IMR-90 (cell line): ENCODE results near the gene RYR2. TPM values are rescaled to one million over a fixed set of nuclear protein-coding genes. Genes with fewer than 3 reads are reported as not detected.

Experiments
- ATAC-seq: fragments of 200-7000 bp; cut with Tn5 transposase; 2 replicates; pipeline ENCODE4 v1.9.1; 2020; ENCODE audit warnings: low read depth, mild to moderate bottlenecking, moderate library complexity
- BruUV-seq: library from RNA; stranded (reverse); fragments of 400-500 nt; replicated peaks from 2 replicates; lab custom pipeline; 2021; lab: Mats Ljungman, UMichigan
- CTCF ChIA-PET: fragments of 300-600 bp; formaldehyde crosslinking; extraction: SDS; loops from one replicate; lab custom pipeline; 2021; ENCODE audit warnings: antibody characterized with exemption; lab: Yijun Ruan, JAX
- POLR2A ChIA-PET: fragments of 300-600 bp; sonication (Branson Sonifier 250); formaldehyde crosslinking; loops from one replicate; lab custom pipeline; 2022; ENCODE audit warnings: antibody characterized with exemption; ENCODE audit not compliant: unreplicated experiment; lab: Charles Lee
- DNase-seq: peaks from one replicate; pipeline ENCODE4 v3.0.0; 2013
- H2AFZ ChIP-seq: replicated peaks from 2 replicates; pipeline ENCODE3; 2013; ENCODE audit warnings: low read length, mild to moderate bottlenecking; ENCODE audit not compliant: poor library complexity
- H2AK5ac ChIP-seq: 2 replicates; pipeline ENCODE4 v1.6.1; 2013; ENCODE audit warnings: low read depth, low read length, inconsistent platforms
- H2AK9ac ChIP-seq: replicated peaks from 2 replicates; pipeline ENCODE3; 2013; ENCODE audit warnings: mild to moderate bottlenecking, low read depth, low read length, moderate library complexity; ENCODE audit not compliant: poor library complexity
- H2BK120ac ChIP-seq: 2 replicates; pipeline ENCODE4 v1.6.1; 2013; ENCODE audit warnings: low read depth, low read length, inconsistent platforms
- H2BK15ac ChIP-seq: 3 replicates; pipeline ENCODE4 v1.6.1; 2013; ENCODE audit warnings: low read depth, low read length, inconsistent platforms
- H2BK20ac ChIP-seq: 2 replicates; pipeline ENCODE4 v1.6.1; 2013; ENCODE audit warnings: low read depth, mild to moderate bottlenecking, inconsistent platforms, low read length, moderate library complexity
- H2BK5ac ChIP-seq: 2 replicates; pipeline ENCODE4 v1.6.1; 2013; ENCODE audit warnings: mild to moderate bottlenecking, low read depth, low read length, inconsistent platforms; ENCODE audit not compliant: poor library complexity, severe bottlenecking
- H3K14ac ChIP-seq: replicated peaks from 2 replicates; pipeline ENCODE4 v1.6.1; 2013; ENCODE audit warnings: low read depth, low read length, inconsistent platforms
- H3K18ac ChIP-seq: 2 replicates; pipeline ENCODE4 v1.6.1; 2013; ENCODE audit warnings: low read depth, low read length, control low read depth
- H3K23ac ChIP-seq: 2 replicates; pipeline ENCODE4 v1.6.1; 2013; ENCODE audit warnings: low read depth, low read length, inconsistent platforms
- H3K27ac ChIP-seq: 2 replicates; pipeline ENCODE4 v1.5.1; 2013; ENCODE audit warnings: mild to moderate bottlenecking, control low read depth, low read length; ENCODE audit not compliant: insufficient read depth
- H3K27me3 ChIP-seq: 2 replicates; pipeline ENCODE4 v1.6.1; 2013; ENCODE audit warnings: low read length; ENCODE audit not compliant: control insufficient read depth, insufficient read depth
- H3K36me3 ChIP-seq: 2 replicates; pipeline ENCODE4 v1.6.1; 2013; ENCODE audit warnings: low read length, mixed read lengths; ENCODE audit not compliant: control insufficient read depth, insufficient read depth
- H3K4ac ChIP-seq: 2 replicates; pipeline ENCODE4 v1.6.1; 2013; ENCODE audit warnings: low read depth, low read length, inconsistent platforms
- H3K4me1 ChIP-seq: 2 replicates; pipeline ENCODE4 v1.6.1; 2013; ENCODE audit warnings: low read length, mixed read lengths; ENCODE audit not compliant: control insufficient read depth, insufficient read depth
- H3K4me2 ChIP-seq: 2 replicates; pipeline ENCODE4 v1.6.1; 2013; ENCODE audit warnings: low read depth, mild to moderate bottlenecking, control low read depth, low read length, moderate library complexity
- H3K4me3 ChIP-seq: 2 replicates; pipeline ENCODE4 v1.5.1; 2013; ENCODE audit warnings: low read depth, mild to moderate bottlenecking, control low read depth, low read length, moderate library complexity; ENCODE audit not compliant: insufficient read depth
- H3K56ac ChIP-seq: 2 replicates; pipeline ENCODE4 v1.6.1; 2013; ENCODE audit warnings: low read length, inconsistent platforms; ENCODE audit not compliant: insufficient read depth; ENCODE audit errors: extremely low read depth
- H3K79me1 ChIP-seq, 2 experiments: 2 replicates each; pipeline ENCODE4 v1.6.1; 2013; ENCODE audit warnings: low read length in 2 of 2, inconsistent platforms in 1 of 2, low read depth in 1 of 2
- H3K9ac ChIP-seq: 2 replicates; pipeline ENCODE4 v1.6.1; 2013; ENCODE audit warnings: low read depth, low read length, control low read depth
- H3K9me1 ChIP-seq: 2 replicates; pipeline ENCODE4 v1.6.1; 2013; ENCODE audit warnings: low read length, inconsistent platforms; ENCODE audit not compliant: insufficient read depth
- H3K9me3 ChIP-seq: 2 replicates; pipeline ENCODE4 v1.6.1; 2013; ENCODE audit warnings: low read length; ENCODE audit not compliant: control insufficient read depth, insufficient read depth
- H4K20me1 ChIP-seq: 2 replicates; pipeline ENCODE4 v1.6.1; 2013; ENCODE audit warnings: low read length, inconsistent platforms; ENCODE audit not compliant: insufficient read depth
- H4K5ac ChIP-seq: 2 replicates; pipeline ENCODE4 v1.6.1; 2013; ENCODE audit warnings: mild to moderate bottlenecking, low read depth, low read length, control low read depth
- H4K8ac ChIP-seq, 2 experiments: 2 replicates each; pipeline ENCODE4 v1.6.1; 2013; ENCODE audit warnings: low read depth in 2 of 2, low read length in 2 of 2, control low read depth in 1 of 2, inconsistent platforms in 1 of 2
- H4K91ac ChIP-seq: 2 replicates; pipeline ENCODE4 v1.6.1; 2013; ENCODE audit warnings: low read depth, low read length, inconsistent platforms; ENCODE audit not compliant: insufficient read depth
- BHLHE40 ChIP-seq: fragments of 150-350 bp; IDR thresholded peaks from 2 replicates; pipeline ENCODE4 v1.6.1; 2016; ENCODE audit warnings: mild to moderate bottlenecking, low read depth, low read length
- CEBPB ChIP-seq: IDR thresholded peaks from 2 replicates; pipeline ENCODE4 v1.6.1; 2012; ENCODE audit warnings: low read depth, low read length, improper control_type of control experiment
- FOS ChIP-seq: fragments of 150-350 bp; IDR thresholded peaks from 2 replicates; pipeline ENCODE4 v1.6.1; 2016; ENCODE audit warnings: low read depth, low read length
- MAFK ChIP-seq: IDR thresholded peaks from 2 replicates; pipeline ENCODE4 v1.6.1; 2012; ENCODE audit warnings: low read depth, low read length, improper control_type of control experiment
- MAZ ChIP-seq: IDR thresholded peaks from 2 replicates; pipeline ENCODE4 v1.6.1; 2012; ENCODE audit warnings: low read depth, mild to moderate bottlenecking, low read length, improper control_type of control experiment, moderate library complexity, borderline replicate concordance
- MXI1 ChIP-seq: IDR thresholded peaks from 2 replicates; pipeline ENCODE4 v1.6.1; 2012; ENCODE audit warnings: low read depth, mild to moderate bottlenecking, low read length, moderate library complexity, borderline replicate concordance
- NFE2L2 ChIP-seq: fragments of 150-350 bp; IDR thresholded peaks from 2 replicates; pipeline ENCODE4 v1.6.1; 2016; ENCODE audit warnings: low read depth, mild to moderate bottlenecking, low read length
- POLR2A ChIP-seq: IDR thresholded peaks from 2 replicates; pipeline ENCODE4 v1.6.1; 2012; ENCODE audit warnings: mild to moderate bottlenecking, low read depth, low read length
- RAD21 ChIP-seq: IDR thresholded peaks from 2 replicates; pipeline ENCODE4 v1.6.1; 2012; ENCODE audit warnings: low read length, improper control_type of control experiment
- RFX5 ChIP-seq: IDR thresholded peaks from 2 replicates; pipeline ENCODE4 v1.8.0; 2012; ENCODE audit warnings: low read depth, mild to moderate bottlenecking, low read length, moderate library complexity
- SMC3 ChIP-seq: fragments of 150-350 bp; IDR thresholded peaks from 2 replicates; pipeline ENCODE4 v1.6.1; 2016; ENCODE audit warnings: low read depth, mild to moderate bottlenecking, antibody characterized with exemption, low read length, moderate library complexity
- WGBS, 2 experiments: methylation state at CpG; one replicate each; pipeline versions ENCODE4 v1.1.5 to v1.1.7; 2013; ENCODE audit warnings: missing lambda C conversion rate in 2 of 2; ENCODE audit not compliant: insufficient read length in 1 of 2; ENCODE audit errors: extremely low coverage in 2 of 2; 5-methylcytosine and 5-hydroxymethylcytosine counted together
- dilution Hi-C: fragments of 300-500 bp; cut with HindIII; formaldehyde crosslinking; loops from one replicate; pipeline ENCODE4 v1.14.3; 2018; ENCODE audit warnings: low sequenced_read_pairs; ENCODE audit not compliant: unreplicated experiment
- in situ Hi-C: fragments of 300-500 bp; cut with MboI; formaldehyde crosslinking; loops from 3 replicates; pipeline ENCODE4 v1.14.3; 2019; ENCODE audit warnings: low sequenced_read_pairs, inconsistent platforms, mixed read lengths
- intact Hi-C: fragments of 100-400 bp; cut with micrococcal nuclease; formaldehyde crosslinking; loops from 2 replicates; pipeline ENCODE4 v1.10.0; 2022
- polyA plus RNA-seq, 3 experiments: library from polyadenylated mRNA; depleted of rRNA; stranded (reverse); fragments of >200 nt; gene quantifications; 2 replicates each; pipeline ENCODE4 v1.2.3, GENCODE V29; 2012; ENCODE audit warnings: low replicate concordance in 1 of 3
- total RNA-seq: library from RNA; depleted of rRNA; stranded (reverse); fragments of >200 nt; gene quantifications from 2 replicates; pipeline ENCODE4 v1.2.3, GENCODE V29; 2012
- TF ChIP-seq, protein P1 (sequence below): fragments of 150-350 bp; IDR thresholded peaks from 2 replicates; pipeline ENCODE4 v1.6.1; 2017; ENCODE audit warnings: mild to moderate bottlenecking, antibody characterized with exemption, low read length, low read depth

The RYR2 gene
- total and polyA plus RNA-seq, 2 of the 4 experiments (the other 2 are of a cell fraction): not detected

- Histone ChIP-seq H3K9me3 (no peaks in the 10 kb centered on the region), H2AK9ac (no peak overlapping the region), H3K27me3 (no peaks in the 10 kb centered on the region), H3K56ac (no peak overlapping the region), H3K4me2 (no peak overlapping the region), H4K20me1 (no peaks in the 10 kb centered on the region), H2AK5ac (no peak overlapping the region), H2BK20ac (no peak overlapping the region), H2AFZ (no peak overlapping the region), H3K36me3 (no peaks in the 10 kb centered on the region), H3K23ac (no peak overlapping the region), H3K4me1 (no peaks in the 10 kb centered on the region), H2BK120ac (no peak overlapping the region), H3K9me1 (no peaks in the 10 kb centered on the region), H3K4me3 (no peak overlapping the region), H3K18ac (no peak overlapping the region), H4K5ac (no peak overlapping the region), H4K8ac (no peak overlapping the region), H3K79me1 (no peaks in the 10 kb centered on the region), H2BK5ac (no peak overlapping the region), H2BK15ac (no peak overlapping the region), H3K27ac (no peak overlapping the region), H3K4ac (no peak overlapping the region), H3K14ac (no peak overlapping the region), H3K9ac (no peak overlapping the region), H4K91ac (no peak overlapping the region)
- intact Hi-C loops (no loop called here), in situ Hi-C loops (no loop called here), dilution Hi-C loops (no loop called here)
- WGBS, 2 experiments: 60% methylated on average over 2 of the region's 7 CpGs; no CpG with 5 or more reads in 1 of the 2 experiments
- BruUV-seq: no TSS peak
- ChIA-PET CTCF (no interaction called here), POLR2A (no interaction called here)
- TF ChIP-seq MAFK (no peak), MAZ (no peak), POLR2A (no peak), FOS (no peak), SMC3 (no peak), NFE2L2 (no peak), BHLHE40 (no peak), RAD21 (no peak), RFX5 (no peak), CEBPB (no peak), MXI1 (no peak)
- TF ChIP-seq, protein P1, sequence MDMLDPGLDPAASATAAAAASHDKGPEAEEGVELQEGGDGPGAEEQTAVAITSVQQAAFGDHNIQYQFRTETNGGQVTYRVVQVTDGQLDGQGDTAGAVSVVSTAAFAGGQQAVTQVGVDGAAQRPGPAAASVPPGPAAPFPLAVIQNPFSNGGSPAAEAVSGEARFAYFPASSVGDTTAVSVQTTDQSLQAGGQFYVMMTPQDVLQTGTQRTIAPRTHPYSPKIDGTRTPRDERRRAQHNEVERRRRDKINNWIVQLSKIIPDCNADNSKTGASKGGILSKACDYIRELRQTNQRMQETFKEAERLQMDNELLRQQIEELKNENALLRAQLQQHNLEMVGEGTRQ: no peak
- ATAC-seq (no peak), DNase-seq (no peak)
Observed at GRCh38 chr1:237792149-237792548, 750.2 kb downstream of the RYR2 start.
